Upper lobe of left lung (tissue), 4 donors: ENCODE data around the gene DMRT2.

Experiments
- CTCF ChIP-seq, 6 experiments: fragments of 450-650 bp in 4 of 6; fragments of 200-600 bp in 2 of 6; sonication (generic) in 2 of 6; IDR thresholded peaks; one replicate each; pipeline ENCODE4 v1.5.1; 2016 to 2019; ENCODE audit warnings: antibody characterized with exemption in 6 of 6
- EP300 ChIP-seq, 4 donors: sonication (generic); formaldehyde crosslinking; IDR thresholded peaks; one replicate each; pipeline ENCODE4 v1.5.1; 2017; ENCODE audit warnings: antibody characterized with exemption in 4 of 4, control low read depth in 2 of 4
- POLR2A ChIP-seq, 4 donors: fragments of 450-650 bp; IDR thresholded peaks; one replicate each; pipeline ENCODE4 v1.5.1; 2016 to 2017; ENCODE audit warnings: antibody characterized with exemption in 4 of 4, mild to moderate bottlenecking in 2 of 4

GRCh38 chr9:1053282-1053621 lies 3.1 kb downstream of the DMRT2 start:
- no peak for TF ChIP-seq CTCF (IDR thresholded peaks at IDR 0.05)
- no peak for TF ChIP-seq EP300 (IDR thresholded peaks at IDR 0.05)
- TF ChIP-seq POLR2A (IDR thresholded peaks at IDR 0.05): no peak
